Stimulated activated CD4-positive, alpha-beta T cell treated with anti-CD3 and anti-CD28 coated beads, Interleukin-1b, Interleukin-23, amount 100 ng/mL, for 24 hours (primary cell): ENCODE data around the gene PPP3CA.
A peak's percentile ranks its signal among the peaks of the same experiment; 100 is the strongest.

Experiments
- DNase-seq, 4 experiments: peaks; one replicate each; pipeline ENCODE4 v3.0.0-alpha.2; 2020; ENCODE audit warnings: low read depth in 4 of 4, low spot score in 1 of 4

The PPP3CA gene

DNA sequence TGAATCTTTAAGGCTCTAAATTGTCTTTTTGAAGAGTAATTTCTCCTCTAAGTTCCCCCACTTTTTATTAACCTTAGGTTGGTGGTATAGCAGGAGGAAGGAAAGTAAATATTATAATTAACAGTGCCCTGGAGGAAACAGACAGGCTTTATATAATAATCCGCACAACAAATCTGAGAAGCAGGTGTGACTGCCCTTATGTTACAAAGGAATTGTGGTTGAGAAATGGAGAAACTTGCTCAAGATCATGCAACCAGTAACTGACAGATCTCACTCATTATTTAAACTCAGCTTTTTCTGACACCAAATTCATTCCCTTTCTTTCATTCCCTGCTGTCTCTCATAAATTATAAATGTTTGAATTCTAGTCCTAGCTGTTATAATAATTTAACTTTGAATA, 282.0 kb downstream of the PPP3CA start:
- no peak for DNase-seq

- DNase-seq = no peak
These were observed 282.7 kb downstream of the PPP3CA start for GRCh38 chr4:101064541-101065180.

DNA sequence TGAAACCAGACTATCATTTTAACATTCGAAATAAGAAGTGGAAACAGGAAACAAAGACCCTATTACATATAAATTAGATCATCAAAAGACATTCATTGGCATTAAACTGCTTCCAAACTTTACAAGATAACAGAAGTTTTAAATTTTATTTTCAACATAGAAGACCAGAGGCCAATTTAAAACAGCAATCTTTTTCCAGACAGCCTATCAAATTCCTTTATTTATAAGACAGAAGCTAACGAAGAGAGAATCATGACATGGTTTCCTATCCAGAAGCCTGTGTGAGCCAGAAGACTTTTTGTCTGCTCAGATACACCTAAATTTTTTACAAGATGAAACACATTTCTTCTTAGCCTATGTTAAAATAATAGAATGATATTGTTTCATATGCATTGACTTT, 291.9 kb downstream of the PPP3CA start:
- DNase-seq = no peak

DNA sequence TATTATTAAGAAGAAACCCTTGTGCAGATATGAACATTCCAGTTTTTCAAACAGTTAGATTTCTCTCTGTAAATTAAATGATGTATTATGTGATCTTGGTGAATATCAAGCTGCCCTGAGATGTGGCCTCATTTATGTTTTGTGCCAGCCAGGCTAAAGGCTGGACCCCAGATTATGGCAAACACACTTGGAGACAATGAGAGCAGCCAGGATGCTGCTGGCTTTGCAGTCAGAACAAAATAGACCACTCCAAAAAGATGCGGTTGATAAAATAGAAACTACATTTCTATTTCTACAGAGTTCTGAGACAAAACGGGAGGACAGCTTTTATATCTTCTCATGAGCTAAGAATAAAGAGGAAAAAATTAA, 296.5 kb downstream of the PPP3CA start:
- DNase-seq = no peak

DNA sequence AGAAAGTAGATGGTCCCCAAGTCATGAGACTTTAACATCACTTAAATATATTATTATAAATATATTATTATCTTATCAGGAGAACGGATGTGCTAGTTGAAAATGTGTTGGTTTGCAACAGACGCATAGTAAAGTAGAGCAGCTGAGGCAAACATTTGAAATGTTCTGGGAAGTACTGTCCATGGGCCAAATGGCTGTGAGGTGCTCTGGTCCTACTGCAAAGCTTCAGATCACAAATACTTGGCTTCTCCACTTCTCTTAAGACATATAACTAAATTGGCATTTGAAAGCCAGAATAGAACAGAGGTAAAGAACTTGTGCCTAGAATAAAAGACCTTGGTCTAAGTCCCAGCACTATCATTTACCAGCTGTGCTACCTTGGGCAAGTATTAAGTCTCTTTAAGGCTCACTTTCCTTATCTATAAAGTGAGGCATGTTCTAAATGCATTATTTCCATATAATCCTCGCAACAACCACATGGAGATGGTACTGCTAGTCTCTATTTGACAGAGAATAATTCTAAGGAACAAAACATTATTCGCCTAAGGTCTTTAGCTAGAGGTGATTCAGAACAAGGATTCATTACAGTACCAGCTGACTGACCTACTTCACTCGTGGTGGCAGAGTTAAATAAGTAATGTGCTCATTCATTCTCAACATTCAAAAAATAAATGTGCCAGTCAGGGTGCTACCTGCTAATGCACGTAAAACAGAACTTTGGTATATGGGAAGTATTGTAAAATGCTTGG, 297.1 kb downstream of the PPP3CA start:
- no peak for DNase-seq

GRCh38 chr4:101049549-101050001, 297.8 kb downstream of the PPP3CA start:
- no peak for DNase-seq

GRCh38 chr4:101044766-101045165, 302.6 kb downstream of the PPP3CA start:
- DNase-seq = no peak

- no peak for DNase-seq
These were observed 304.5 kb downstream of the PPP3CA start for GRCh38 chr4:101042847-101043246.

GRCh38 chr4:101040776-101041175, 306.6 kb downstream of the PPP3CA start:
- no peak for DNase-seq

DNA sequence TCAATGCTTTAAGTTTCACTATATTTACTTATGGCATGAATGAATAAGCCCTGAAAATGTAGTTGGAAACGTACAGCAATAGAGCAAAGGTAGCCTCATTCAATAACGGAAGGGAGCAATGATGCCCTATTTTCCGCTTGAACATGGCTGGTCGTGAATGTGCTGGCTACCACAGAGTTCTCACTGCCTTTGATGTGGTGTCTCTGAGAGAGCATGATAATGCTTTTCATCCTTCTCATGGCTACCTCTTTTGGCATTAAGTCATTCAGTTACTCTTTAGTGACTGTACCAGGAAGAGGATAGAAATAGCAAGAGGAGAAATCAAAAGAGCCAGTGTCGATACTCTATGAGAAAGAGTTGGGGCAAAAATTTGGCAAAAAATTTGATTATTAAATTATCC, 308.0 kb downstream of the PPP3CA start:
- peak in 2 of 4 experiments; percentile 19 to 30 for DNase-seq

DNA sequence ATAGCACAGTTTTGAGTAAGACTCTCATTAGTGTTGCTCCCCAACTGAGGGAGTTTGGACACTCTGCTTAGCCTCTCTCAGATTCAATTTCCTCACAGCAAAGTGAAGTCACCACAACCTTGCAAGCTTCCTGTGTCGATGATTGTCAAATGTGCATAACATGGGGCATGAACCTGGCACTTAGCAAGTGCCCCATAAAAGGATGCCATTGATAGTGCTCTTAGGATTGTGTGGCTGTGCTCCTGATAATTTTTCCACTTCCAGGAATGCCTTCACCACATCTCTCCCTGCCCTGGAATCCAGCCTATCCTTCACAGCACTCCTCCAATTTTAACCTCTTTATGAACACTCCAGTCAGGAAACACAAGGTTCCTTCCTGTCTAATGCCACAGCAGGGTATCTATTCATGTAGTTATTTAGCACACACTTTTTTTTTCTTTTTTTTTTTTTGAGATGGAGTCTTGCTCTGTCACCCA, 309.4 kb downstream of the PPP3CA start:
- no peak for DNase-seq

GRCh38 chr4:101037249-101037648, 310.1 kb downstream of the PPP3CA start:
- no peak for DNase-seq

- no peak for DNase-seq
These were observed 311.8 kb downstream of the PPP3CA start for GRCh38 chr4:101035487-101035886.

- no peak for DNase-seq
These were observed 313.3 kb downstream of the PPP3CA start for GRCh38 chr4:101033986-101034385.

GRCh38 chr4:101032541-101032940, 314.8 kb downstream of the PPP3CA start:
- DNase-seq = no peak

DNA sequence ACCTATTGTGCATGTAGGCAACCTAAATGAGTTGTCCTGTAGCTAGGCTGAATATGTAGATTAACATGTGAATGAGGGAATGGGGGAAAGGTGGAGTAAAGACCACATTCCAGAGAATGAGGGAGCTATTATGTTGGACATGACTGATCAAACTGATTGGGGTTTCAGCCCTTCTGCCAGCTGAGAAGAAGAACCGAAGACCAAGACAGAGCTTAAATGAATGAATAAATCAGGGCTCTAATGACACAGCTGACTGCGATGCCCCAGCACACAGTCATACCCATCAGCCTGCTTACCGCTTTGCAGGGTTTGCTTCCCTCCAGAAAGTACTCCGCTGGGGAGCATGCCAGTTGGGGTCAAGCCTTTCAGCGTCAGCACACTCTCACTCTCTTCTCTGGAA, 315.4 kb downstream of the PPP3CA start:
- no peak for DNase-seq

GRCh38 chr4:101028886-101029285, 318.4 kb downstream of the PPP3CA start:
- DNase-seq = no peak

DNA sequence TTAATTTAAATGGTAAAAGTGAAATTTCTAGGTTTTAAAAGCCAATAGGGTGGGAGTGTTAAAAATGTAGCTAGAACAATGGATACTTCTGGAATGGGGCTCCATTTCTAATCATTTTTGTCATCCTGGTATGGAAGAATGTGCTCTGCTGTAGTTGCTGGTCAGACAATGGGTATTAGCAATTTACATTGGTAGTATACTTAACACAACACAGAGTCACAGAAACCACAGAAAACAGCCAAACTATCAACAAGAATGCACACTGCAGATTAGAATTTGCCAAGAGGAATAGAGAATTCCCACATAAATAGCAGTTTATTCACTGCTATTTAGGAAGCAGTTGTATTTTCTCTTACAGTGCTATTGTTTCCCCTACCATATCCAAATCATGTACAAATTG, 319.6 kb downstream of the PPP3CA start:
- DNase-seq = no peak

- DNase-seq = no peak
These were observed 321.6 kb downstream of the PPP3CA start for GRCh38 chr4:101025755-101026154.

DNA sequence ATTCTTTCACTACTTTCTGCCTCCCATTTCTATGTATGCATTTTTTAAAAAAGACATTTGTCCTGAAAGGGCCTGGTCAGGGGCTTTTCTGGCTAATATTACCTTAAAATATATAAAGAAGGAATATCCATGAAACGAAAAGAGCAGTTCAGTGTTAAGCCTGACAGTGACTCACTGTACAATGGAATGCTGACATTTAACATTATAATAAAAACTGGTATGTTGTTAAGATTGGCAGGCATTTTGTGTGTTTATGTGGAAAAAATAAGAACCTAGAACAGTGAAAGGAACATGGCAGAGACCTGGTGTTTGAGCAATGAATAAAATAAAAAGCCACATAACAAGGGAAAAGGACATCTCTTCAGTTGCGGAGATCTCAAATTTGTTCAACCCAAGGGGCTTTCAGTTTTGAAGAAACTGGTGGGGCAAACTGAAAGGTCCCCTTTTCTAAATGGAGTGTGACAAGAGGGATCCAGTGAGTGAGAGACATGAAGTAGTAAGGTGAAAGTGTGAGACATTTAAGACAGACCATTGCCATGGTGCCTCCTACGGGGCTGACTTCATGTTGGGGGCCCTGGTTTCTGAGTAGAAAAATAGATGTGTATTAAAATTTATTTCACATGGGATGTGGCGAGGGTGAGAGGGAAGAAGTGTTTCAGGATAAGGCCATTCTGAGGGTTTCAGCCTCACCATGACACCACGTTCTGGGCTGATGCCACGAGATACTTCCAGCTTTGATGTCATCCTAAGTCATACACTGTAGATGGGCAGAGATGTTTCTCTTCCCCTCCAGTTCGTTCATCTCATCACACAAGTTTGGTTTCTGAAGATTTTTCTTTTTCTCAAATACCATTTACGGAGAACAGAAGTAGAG, 324.9 kb downstream of the PPP3CA start:
- DNase-seq = no peak

- DNase-seq = no peak
These were observed 326.4 kb downstream of the PPP3CA start for GRCh38 chr4:101020956-101021355.

DNA sequence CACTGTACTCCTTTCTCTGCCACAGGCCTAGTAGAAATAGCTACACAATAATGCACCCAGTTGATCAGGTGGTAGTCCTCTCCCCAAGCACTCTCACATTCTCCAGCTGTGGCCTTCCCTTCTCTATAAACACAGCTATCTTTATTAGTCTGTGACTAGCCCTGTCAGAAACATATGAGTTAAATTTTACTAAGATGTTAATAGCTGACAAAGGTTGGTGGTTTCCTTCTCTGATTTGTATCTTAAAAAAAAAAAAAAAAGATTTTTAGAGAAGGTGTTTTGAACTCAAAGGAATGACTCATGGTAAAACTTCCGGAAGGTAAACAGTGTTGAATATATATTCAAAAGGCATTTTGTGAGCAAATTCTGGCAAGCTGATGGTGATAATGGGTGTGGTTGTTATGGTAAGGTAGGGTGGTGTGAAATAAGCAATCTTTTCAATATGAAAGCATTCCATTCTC, 327.4 kb downstream of the PPP3CA start:
- no peak for DNase-seq
